Measurements from ENCODE around the gene TGFBR1.

Gene TGFBR1

DNA sequence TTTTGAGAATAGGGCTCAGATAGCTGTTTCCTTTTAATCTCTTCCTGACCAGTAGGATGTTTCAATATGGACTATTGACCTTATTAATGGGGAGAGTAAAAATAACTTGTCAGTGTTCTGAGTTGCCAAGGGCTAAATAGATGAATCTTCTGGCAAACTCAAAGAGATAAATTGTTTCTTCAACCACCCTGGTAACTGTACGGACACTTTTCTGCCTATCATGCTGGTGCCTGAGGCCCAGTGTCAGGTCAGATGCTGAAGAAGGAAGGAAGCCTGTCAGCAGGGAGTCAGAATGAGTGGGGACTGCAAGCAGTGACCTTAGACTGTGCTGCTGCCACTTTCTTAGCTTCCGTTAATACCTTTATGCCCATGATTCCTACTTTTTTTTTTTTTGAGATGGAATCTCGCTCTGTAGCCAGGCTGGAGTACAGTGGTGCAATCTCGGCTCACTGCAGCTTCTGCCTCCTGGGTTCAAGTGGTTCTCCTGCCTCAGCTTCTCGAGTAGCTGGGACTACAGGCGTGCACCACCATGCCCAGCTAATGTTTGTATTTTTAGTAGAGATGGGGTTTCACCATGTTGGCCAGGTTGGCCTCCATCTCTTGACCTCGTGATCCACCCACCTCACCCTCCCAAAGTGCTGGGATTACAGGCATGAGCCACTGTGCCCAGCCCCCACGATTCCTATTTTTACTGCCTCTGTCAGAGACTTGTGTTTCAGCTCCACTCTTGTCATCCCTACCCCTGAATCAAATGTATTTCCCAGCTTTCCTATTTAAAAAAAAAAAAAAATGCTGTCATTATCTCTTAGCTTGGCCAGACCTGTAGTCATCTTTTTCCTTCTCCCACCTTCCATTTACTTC is 33.7 kb downstream of the TGFBR1 start:
- no peak for FAIRE-seq

DNA sequence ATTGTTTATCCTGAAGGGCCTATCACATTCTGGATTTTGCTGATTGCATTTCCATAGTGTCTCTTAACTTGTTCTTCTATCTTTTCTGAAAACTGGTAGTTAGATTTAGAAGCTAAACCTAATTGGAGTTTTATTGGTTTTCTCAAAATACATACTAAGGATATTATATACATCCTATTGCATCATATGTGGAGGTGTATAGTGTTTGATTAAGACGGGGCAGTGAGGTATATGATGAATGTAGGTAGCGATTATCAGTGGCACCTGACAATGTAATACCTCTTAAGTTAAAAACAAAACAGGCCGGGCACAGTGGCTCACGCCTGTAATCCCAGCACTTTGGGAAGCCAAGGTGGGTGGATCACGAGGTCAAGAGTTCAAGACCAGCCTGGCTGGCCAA is 35.0 kb downstream of the TGFBR1 start:
- no peak for FAIRE-seq

DNA sequence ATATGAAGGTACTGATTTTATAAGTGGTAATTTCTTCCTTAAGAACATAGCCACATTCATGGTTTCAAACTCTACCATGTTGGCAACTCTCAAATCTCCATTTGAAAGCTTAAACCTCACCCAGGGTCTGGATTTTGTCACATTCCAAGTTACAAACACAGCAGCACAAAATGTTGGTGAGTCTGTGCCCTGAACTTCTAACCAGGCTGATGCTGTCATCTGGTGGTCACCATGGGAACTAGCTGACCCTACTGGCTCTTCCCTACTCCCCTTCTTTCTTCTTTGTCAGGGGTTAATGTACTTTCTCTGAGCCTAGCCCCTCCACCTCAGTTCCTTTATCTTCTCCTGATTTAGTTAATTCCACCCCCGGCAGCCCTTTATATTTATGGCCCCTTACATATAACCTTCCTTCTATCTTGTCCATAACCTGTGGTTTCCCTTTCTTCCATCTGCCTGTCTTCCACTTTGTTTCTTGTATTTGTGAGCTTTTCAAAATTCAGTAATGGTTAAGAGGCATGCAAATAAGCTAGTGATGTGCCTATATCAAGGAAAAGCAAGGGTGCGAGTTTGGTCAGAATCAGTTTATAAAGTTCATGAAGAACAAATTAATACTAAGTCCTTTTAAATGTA is 35.9 kb downstream of the TGFBR1 start:
- no peak for FAIRE-seq

DNA sequence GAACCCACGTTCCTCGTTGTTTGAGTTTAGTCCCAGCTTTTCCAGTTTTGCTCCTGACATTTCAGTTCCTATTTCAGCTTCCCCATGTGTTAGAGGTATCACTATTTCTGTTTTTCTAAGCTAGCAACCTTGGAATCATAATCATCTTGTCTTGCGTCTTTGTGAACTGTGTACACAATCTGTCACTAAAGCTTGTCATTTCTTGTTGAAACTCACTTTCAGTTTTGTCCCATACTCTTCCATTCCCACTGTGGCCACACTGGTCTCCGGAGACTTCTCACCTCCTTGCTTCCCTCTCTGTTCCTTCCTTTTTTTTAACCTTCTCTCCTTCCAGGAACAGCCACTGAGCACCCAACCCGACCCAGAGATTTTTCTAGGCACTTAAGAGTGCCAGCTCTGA is 36.9 kb downstream of the TGFBR1 start:
- FAIRE-seq = no peak

- no peak for FAIRE-seq
These were observed 37.4 kb downstream of the TGFBR1 start for GRCh38 chr9:99142275-99142674.

DNA sequence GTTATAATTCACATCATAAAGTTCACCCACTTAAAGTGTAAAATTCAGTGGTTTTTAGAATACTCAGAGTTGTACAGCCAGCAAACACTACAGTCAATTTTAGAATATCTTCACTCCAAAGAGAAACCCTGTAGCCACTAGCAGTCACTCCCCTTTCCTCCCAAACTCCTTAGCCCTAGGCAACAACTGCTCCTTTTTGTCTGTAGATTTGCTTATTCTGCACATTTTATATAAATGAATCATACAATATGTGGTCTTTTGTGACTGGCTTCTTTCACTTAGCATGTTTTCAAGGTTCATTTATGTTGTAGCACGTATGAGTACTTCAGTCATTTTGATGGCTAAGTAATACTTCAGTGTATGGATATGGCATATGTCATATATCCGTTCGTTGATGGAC is 38.7 kb downstream of the TGFBR1 start:
- FAIRE-seq = no peak

GRCh38 chr9:99144966-99145365 is 40.1 kb downstream of the TGFBR1 start:
- FAIRE-seq = no peak

- no peak for FAIRE-seq
These were observed 41.7 kb downstream of the TGFBR1 start for GRCh38 chr9:99146574-99146973.

GRCh38 chr9:99147177-99147576 is 42.3 kb downstream of the TGFBR1 start:
- no peak for FAIRE-seq

DNA sequence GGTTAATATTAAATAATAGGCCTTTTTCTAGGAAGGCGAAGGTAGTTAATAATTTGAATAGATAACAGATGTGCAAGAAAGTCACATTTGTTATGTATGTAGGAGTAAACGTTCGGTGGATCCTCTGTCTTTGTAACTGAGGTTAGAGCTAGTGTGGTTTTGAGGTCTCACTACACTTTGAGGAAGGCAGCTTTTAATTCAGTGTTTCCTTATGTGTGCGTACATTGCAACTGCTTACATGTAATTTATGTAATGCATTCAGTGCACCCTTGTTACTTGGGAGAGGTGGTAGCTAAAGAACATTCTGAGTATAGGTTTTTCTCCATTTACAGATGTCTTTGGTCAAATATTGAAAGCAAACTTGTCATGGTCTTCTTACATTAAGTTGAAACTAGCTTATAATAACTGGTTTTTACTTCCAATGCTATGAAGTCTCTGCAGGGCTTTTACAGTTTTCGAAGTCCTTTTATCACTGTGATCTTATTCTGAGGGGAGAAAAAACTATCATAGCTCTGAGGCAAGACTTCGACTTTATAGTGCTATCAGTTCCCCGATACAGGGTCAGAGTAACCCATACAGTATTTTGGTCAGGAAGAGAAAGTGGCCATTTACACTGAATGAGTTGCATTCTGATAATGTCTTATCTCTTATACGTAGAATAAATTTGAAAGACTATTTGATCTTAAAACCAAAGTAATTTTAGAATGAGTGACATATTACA is 45.7 kb downstream of the TGFBR1 start:
- no peak for FAIRE-seq

DNA sequence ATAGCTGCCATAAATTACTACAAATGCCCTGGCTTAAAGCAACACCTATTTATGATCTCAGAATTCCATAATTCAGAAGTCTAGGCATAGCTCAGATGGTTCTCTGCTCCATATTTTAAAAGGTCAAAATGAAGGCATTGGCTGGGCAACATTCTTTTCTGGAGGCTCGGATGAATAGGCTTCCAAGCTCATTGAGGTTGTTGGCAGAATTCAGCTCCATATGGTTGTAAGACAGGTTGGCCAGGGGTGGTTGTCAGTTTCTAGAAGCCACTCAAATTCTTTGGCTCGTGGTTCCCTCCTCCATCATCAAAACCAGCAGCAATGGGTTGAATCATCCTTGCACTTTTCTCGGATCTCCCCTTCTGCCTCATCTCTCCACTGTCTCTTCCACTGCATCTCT is 49.4 kb downstream of the TGFBR1 start:
- FAIRE-seq = no peak

- FAIRE-seq = no peak
These were observed 50.8 kb downstream of the TGFBR1 start for GRCh38 chr9:99155736-99156135.

- no peak for FAIRE-seq
These were observed 53.7 kb downstream of the TGFBR1 start for GRCh38 chr9:99158629-99159028.

DNA sequence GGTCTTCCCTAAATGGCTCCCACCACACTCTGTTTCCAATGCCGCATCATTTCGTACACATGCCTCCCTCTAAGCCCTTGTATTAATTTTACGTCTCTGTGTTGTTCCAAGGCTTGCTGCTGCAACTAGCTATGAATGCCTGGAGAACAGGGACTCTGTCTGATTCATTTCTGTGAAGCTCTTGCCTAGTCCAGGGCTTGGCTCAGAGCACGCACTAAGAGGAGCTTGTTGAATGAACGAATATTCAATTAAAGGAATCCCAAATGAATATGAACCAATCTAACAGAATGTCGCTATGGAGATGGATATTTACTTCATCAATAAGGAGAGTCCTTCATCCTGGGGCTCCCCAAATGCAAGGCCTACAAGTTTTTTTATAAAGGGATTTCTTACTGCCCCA is 55.3 kb downstream of the TGFBR1 start:
- FAIRE-seq = no peak

GRCh38 chr9:99162759-99163364 is 57.9 kb downstream of the TGFBR1 start:
- FAIRE-seq = peak; percentile 92

- FAIRE-seq = no peak
These were observed 61.2 kb downstream of the TGFBR1 start for GRCh38 chr9:99166149-99166548.

DNA sequence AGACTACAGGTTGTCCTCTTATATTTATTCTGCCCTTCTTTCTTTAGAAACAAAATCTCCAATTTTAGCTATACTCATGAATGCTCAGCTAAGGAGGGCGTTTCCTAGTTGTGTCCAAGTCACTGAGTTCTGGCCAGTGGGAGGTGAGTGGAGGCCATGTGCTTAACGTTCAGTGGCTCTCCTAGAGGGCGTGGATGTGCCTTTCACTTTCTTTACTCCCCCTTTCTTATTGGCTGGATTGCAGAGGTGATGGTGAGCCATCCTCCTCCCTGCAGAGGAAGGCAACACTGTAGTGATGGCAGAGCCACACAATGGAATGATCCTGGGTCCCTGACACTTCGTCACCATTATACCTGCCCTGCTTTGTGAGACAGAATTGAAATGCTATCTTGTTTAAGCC is 62.2 kb downstream of the TGFBR1 start:
- no peak for FAIRE-seq

DNA sequence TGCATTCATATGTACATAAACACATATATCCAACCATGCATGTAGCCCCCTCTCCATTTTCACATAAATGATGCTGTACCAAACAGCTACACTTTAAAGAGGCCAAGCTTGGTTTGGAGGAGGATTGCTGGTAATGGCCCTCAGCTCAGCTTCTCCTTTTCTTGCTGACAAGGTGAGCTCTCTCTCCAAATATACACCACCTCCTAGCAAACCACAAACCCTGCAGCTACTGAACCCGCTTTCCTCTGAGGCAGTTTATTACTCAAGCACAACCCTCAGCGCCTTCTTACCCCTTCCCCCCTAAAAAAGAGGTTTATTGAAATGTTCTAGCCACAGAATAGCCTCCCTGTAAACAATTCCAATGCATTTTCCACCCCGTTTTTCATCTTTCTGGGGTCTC is 62.8 kb downstream of the TGFBR1 start:
- FAIRE-seq = no peak

DNA sequence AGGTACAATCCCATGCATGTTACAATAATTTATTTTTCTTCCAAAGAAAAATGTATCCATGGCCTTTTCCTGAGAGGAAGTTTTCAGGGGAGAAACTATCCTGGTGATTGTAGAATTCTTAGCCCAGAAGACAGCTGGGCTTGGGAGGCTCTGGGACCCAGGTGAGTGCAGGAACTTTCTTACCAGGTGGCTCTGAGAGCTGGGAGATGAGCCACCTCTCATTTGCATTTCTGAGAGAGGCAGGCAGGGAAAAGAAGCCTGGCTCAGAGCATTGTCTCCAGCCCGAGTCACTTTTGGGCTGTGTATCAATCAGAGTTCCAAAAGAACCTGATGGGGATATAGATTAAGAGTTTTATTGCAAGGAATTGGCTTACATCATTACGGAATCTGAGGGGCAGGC is 64.2 kb downstream of the TGFBR1 start:
- FAIRE-seq = no peak

GRCh38 chr9:99169982-99170761 is 65.3 kb downstream of the TGFBR1 start:
- no peak for FAIRE-seq

DNA sequence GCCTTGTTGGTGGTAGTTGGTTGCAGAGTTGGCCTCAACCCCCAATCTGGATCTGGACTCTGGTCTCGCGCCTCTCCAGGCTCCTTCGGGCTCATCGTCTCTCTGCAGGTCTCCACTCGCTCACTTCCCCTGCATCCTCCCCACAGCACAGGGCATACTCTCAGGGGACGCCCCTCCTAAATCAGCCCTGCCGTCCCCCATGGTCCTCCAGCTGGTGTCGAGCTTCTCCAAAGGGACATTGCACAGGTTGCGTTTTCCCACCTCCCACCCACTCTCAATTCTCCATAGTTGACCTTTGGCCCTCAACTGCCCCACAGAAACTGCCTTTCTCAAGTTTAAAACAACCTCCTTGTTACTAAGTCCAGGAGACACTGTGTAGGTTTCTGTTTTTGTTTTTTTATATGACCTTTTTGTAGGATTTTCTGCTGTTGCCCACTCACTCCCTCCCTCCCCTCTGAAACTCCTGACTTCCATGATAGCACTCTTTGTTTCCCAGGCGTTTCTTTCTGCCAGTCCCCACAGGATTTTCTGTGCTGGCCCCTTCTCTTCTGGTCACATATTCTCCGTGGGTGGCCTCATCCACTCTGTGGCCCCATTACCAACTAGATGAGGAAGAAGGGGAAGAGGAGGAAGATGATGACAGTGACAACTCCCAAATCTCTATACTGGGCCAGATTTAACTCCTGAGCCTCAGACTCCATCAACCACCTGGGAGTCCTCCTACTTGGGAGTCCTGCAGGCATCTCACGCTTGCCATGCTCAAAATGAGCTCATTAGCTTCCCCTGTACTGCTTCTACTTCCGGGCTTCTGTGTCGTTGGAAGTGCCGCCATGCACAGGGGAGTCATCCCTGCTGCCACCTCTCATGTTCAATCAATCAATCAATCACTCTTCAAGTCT is 66.6 kb downstream of the TGFBR1 start:
- FAIRE-seq = no peak
